ENCODE data around the gene TMEM81.

DNA sequence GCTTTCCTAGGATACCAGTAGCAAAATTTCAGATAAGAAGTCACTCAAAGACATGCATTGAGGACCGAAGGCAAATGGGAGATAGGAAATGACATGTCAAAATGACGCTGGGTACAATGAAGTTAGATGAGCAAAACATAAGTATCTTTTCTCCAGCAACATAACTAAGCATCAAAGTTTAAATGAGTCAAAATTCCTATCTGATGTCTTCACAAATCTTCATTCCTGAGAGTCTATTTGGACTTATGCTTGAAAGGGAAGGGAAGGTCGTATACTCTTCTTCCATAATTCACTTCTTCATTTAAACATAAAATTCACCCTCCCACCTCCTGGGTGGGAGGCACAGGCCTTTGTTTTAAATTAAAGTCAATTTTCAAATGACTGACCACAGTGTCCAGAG is 4.1 kb upstream of the TMEM81 start:
- TF ChIP-seq, protein P1, sequence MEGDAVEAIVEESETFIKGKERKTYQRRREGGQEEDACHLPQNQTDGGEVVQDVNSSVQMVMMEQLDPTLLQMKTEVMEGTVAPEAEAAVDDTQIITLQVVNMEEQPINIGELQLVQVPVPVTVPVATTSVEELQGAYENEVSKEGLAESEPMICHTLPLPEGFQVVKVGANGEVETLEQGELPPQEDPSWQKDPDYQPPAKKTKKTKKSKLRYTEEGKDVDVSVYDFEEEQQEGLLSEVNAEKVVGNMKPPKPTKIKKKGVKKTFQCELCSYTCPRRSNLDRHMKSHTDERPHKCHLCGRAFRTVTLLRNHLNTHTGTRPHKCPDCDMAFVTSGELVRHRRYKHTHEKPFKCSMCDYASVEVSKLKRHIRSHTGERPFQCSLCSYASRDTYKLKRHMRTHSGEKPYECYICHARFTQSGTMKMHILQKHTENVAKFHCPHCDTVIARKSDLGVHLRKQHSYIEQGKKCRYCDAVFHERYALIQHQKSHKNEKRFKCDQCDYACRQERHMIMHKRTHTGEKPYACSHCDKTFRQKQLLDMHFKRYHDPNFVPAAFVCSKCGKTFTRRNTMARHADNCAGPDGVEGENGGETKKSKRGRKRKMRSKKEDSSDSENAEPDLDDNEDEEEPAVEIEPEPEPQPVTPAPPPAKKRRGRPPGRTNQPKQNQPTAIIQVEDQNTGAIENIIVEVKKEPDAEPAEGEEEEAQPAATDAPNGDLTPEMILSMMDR (IDR thresholded peaks at IDR 0.05) = no peak
- TF ChIP-seq EZH2 (IDR thresholded peaks at IDR 0.05) = no peak

Measured in neural progenitor cell (in vitro differentiated cells).